Retinal pigment epithelial cell (primary cell): Measurements from ENCODE around the gene RSAD2.

Experiments used
- DNase-seq: peaks from one replicate; pipeline ENCODE4 v3.0.0-alpha.2; 2010; ENCODE audit warnings: low read depth
- H3K4me3 ChIP-seq: 2 replicates; pipeline ENCODE4 v1.5.1; 2011; ENCODE audit warnings: mild to moderate bottlenecking, low read length, control low read depth, moderate library complexity
- CTCF ChIP-seq: conservative IDR thresholded peaks from 2 replicates; pipeline ENCODE4 v1.5.1; 2011; ENCODE audit warnings: low read depth, low read length, control low read depth, inconsistent platforms

RSAD2 gene

GRCh38 chr2:6838673-6839319 is 38.8 kb upstream of the RSAD2 start:
- no peak for DNase-seq
- TF ChIP-seq CTCF, result no peak
- H3K4me3 ChIP-seq, result no peak overlapping the region

GRCh38 chr2:6841537-6842287 is 35.9 kb upstream of the RSAD2 start:
- no peak overlapping the region for H3K4me3 ChIP-seq
- no peak for TF ChIP-seq CTCF
- DNase-seq, result no peak

- TF ChIP-seq CTCF, result no peak
- DNase-seq, result no peak
- no peak overlapping the region for H3K4me3 ChIP-seq
Measured at GRCh38 chr2:6845312-6845711, 32.3 kb upstream of the RSAD2 start.

- H3K4me3 ChIP-seq, result no peak overlapping the region
- DNase-seq, result no peak
- TF ChIP-seq CTCF, result no peak
Measured at GRCh38 chr2:6845903-6846302, 31.7 kb upstream of the RSAD2 start.

- DNase-seq, result no peak
Measured at GRCh38 chr2:6846540-6846939, 31.0 kb upstream of the RSAD2 start.

GRCh38 chr2:6846967-6847681 is 30.5 kb upstream of the RSAD2 start:
- no peak for DNase-seq
- no peak overlapping the region for H3K4me3 ChIP-seq
- TF ChIP-seq CTCF, result no peak

More at GRCh38 chr2:6846540-6846939, 31.0 kb upstream of the RSAD2 start:
- TF ChIP-seq CTCF, result no peak
- H3K4me3 ChIP-seq, result no peak overlapping the region
